Occipital lobe (tissue), 2 donors: Measurements from ENCODE around the gene SLC30A7. TPM values are rescaled to one million over a fixed set of nuclear protein-coding genes. Genes with fewer than 3 reads are reported as not detected.
"Not testable (repeated sequence)": the region's sequence is repeated elsewhere in the genome, so short reads cannot be mapped to it uniquely, and the experiment has no call there.

ENCODE experiments used
- DNase-seq: peaks from one replicate; lab custom pipeline; 2025; lab: John Stamatoyannopoulos, UW
- total RNA-seq: library from RNA; depleted of rRNA; stranded (reverse); fragments of >200 nt; gene quantifications from one replicate; pipeline ENCODE4 v1.2.3, GENCODE V29; 2014

SLC30A7 gene
- 42.1 TPM for total RNA-seq

DNA sequence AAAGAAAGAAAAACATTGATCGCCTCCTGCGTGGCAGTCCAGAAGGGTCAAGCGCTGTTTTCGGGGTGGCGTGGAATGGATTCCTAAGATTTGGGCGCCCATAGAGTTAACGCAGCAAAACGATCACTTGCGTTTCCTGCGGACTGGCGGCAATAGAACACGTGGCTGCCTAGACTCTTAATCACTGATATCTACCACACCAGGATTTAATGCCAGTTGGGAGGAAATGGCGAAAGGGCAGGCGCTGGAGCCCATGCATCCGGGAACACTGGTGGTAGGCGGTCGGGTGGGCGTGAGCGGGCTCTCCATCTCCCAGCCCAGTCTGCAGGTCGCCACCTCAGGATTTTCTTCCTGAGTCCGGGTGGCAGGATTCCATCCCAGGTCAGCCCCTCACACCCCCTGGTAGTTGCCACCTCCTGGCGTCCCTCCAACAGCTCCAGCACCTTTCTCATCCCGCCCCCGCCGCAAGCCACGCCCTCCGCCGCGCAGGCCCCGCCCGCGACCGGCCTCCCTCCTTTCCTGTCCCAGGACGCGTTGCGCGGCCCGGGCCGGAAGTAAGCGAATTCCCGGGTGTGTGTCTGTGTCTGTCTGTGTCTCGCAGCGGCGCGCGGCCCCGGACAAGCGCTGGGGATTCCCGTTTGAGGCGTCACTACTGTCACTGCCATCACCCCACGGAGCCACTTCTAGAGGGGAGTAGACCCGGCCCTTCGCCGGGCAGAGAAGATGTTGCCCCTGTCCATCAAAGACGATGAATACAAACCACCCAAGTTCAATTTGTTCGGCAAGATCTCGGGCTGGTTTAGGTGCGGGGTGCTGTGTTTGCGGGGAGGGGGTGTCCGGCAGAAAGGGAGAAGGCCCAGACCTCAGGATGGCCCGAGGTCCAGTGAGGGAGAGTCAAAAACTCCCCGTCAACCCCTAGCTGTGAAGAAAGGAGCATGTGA, at the start of gene SLC30A7:
Gene SLC30A7, plus strand, starts transcription at position 551 of the 941 bp plus-strand sequence. Its CDS starts 173 bp downstream, at position 724.
- peak; percentile 92 for DNase-seq

GRCh38 chr1:100847361-100848082, 48.4 kb upstream of the SLC30A7 start:
- no peak for DNase-seq

DNA sequence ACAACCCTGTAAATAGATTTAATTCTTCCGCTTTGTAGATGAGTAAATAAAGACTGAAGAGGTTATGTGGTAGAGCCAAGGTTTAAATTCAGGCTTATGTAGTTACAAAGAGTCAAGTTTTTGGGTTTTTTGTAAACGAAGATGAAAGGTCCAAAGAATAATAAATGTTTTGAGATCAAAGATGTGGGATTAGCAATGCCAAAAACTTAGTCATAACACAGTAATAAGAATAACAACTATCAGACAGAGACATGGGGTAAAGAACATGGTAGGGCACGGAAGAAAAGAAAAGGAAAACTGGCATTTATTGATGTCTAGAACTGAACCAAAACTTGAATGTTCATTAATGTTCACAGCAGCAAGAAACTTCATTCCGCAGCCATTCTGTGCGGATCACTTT, 44.2 kb upstream of the SLC30A7 start:
- DNase-seq = no peak

GRCh38 chr1:100852976-100853375, 42.9 kb upstream of the SLC30A7 start:
- no peak for DNase-seq

GRCh38 chr1:100855116-100855515, 40.8 kb upstream of the SLC30A7 start:
- not testable (repeated sequence) for DNase-seq

- DNase-seq = no peak
Observed at GRCh38 chr1:100860397-100860991, 35.4 kb upstream of the SLC30A7 start.

DNA sequence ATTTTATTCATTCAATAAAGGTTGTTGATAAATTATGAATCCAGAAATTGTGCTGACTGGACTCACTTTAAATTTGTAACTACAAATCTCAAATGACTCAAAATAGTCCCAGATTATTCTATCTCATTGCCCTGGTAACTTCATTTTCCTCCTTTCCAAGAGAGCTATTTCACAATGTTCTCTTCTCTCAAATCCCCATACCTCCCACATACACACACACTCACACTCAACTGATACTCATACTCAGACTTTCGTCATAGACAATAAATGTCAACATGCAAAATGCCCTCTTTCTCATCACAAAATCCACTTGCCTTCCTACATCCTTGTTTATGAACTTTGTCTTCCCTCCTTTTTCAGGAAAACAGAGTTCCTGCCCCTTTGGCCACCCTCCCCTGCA, 34.5 kb upstream of the SLC30A7 start:
- DNase-seq = no peak

- no peak for DNase-seq
Observed at GRCh38 chr1:100862591-100862990, 33.3 kb upstream of the SLC30A7 start.

- no peak for DNase-seq
Observed at GRCh38 chr1:100866041-100866900, 29.6 kb upstream of the SLC30A7 start.

- no peak for DNase-seq
Observed at GRCh38 chr1:100866901-100867206, 29.0 kb upstream of the SLC30A7 start.

DNA sequence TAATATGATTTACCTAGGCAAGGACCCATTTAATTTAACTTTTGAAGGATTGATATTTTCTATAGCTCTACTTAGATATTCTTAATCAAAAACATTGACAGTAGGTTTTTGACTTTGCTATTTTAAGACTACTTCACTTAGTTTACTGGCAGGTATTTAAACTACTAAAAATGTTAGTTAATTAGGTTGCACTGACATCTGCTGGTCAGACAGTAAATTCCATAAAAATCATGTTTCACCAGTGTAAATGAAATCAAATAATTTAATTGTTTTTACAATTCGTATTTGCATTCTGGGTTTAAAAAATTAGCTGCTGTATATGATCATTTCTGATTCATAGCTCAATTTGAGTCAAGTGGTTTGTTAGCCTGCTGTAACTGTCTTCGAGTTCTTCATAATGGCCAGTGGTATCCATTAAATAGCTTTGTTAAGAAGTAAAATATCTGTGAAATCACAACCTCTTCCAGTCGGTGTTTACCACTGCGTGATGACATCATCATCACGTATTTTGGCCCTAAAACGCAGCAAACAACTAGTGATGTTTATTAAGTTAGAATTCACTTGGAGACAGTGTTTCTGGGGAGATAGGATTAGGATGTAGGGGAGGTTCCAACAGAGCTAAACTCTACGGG, 27.4 kb upstream of the SLC30A7 start:
- no peak for DNase-seq

- no peak for DNase-seq
Observed at GRCh38 chr1:100869996-100870395, 25.9 kb upstream of the SLC30A7 start.

DNA sequence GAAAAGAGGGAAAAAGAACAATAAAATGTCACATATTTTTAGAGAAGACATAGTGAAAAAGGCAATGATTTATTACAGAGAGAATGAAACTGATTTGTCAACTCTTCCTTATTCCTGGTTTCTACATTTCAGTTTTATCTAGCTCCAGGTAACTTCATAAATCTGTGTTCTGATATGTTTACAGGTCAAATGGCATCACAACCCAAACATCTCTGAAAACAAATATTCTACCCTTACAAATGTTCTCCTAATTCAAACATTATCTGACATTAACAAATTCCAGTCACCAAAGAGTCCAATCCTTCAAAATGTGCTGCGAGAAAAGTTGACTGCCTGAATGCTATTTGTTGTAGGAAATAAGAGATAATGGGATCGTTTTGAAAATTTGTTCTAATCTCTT, 21.5 kb upstream of the SLC30A7 start:
- DNase-seq = no peak

DNA sequence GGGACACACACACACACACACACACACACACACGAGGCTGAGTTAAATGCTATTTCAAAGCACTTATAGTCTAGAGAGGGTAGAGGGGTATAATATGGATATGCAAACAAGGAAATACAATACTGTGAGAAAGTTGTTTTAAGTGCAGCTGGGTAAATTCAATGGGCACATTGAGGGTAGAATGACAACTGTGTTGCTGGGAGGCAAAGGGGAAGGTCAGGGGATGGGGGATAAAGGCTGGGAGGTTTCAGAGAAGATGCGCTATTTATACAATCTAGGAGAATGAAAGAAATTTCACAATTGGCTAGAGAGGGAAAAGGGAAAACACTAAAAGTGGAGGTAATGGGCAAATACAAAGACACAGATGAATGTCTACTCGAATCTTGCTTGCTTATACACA, 20.7 kb upstream of the SLC30A7 start:
- DNase-seq = no peak

DNA sequence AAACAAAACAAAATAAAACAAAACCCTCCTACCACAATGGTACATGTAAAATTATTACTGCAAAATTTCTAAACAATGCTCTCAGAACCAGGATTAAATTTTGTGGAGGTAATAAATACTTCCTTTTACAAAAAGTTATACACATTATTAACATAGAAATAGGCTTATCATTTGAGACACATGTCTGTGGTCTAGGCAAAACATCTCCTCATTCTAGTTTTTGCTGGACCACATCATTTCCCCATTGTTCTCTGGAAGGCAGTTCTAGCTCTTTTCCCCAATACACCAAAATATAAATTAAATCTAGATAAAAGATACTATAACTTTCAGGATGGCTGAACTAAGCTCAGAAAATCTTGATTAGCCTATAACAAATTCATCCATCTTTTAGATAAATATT, 19.6 kb upstream of the SLC30A7 start:
- no peak for DNase-seq

GRCh38 chr1:100879422-100879821, 16.5 kb upstream of the SLC30A7 start:
- DNase-seq = no peak

- no peak for DNase-seq
Observed at GRCh38 chr1:100881687-100882086, 14.2 kb upstream of the SLC30A7 start.

DNA sequence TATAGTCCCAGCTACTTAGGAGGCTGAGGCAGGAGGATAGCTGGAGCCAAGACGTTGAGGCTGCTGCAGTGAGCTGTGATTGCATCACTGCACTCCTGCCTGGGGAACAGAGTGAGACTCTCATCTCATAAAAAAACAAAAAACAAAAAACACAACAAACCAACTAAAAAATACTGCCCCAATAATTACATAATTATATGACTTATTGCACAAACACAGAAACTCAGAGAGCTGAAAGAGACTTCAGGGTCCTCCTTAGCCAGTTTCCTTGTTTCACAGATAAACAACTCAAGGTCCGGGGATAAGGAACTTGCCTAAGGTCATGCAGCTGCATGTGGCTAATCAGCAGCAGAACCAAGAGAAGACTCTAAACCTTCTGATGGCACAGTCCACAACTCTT, 13.2 kb upstream of the SLC30A7 start:
- DNase-seq = no peak

DNA sequence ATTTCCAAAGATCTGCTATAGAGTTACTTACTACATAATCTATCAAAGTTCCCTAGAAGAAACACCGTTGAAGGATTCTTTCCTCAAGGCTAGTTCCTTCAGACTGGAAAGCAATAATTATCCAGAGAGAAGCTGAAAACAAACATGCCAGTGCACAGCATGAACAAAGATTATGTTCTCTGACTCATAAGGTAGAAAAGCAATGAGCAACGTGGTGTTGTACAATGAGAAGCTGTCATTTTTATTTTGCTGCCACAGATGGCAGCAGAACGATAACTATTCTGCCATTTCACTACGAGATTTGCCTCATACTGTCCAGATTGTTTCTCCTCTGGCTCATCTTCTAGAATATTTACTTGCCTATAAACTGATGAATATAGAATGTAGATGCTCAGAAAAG, 11.9 kb upstream of the SLC30A7 start:
- DNase-seq = no peak

DNA sequence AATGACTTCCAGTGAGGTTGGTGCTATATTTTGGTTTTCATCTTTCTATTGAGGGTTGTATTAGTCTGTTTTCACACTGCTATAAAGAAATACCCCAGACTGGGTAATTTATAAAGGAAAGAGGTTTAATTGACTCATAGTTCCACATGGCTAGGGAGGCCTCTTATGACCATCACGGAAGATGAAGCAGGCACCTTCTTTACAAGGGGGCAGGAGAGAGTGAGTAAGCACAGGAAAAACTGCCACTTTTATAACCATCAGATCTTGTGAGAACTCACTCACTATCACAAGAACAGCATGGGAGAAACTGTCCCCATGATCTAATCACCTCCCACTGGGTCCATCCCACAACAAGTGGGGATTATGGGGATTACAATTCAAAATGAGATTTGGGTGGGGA, 6.9 kb upstream of the SLC30A7 start:
- not testable (repeated sequence) for DNase-seq
